Neural progenitor cell (in vitro differentiated cells): Measurements from ENCODE around the gene GSDME. TPM values are rescaled to one million over a fixed set of nuclear protein-coding genes. Genes with fewer than 3 reads are reported as not detected.

Experiments used
- DNase-seq: peaks from one replicate; pipeline ENCODE4 v3.0.0-alpha.2; 2016; ENCODE audit warnings: low spot score
- H2AFZ ChIP-seq: fragments of 200-600 bp; sonication (generic); replicated peaks from 2 replicates; pipeline ENCODE4 v1.6.1; 2016; ENCODE audit warnings: antibody characterized with exemption
- H3F3A ChIP-seq: fragments of 200-600 bp; sonication (generic); 2 replicates; pipeline ENCODE4 v1.6.1; 2016; ENCODE audit warnings: antibody characterized with exemption, low read depth
- H3K27ac ChIP-seq: fragments of 200-600 bp; sonication (generic); 2 replicates; pipeline ENCODE4 v1.5.1; 2016; ENCODE audit warnings: mild to moderate bottlenecking
- H3K27me3 ChIP-seq: fragments of 200-600 bp; sonication (generic); 2 replicates; pipeline ENCODE4 v1.6.1; 2016; ENCODE audit warnings: mild to moderate bottlenecking, moderate library complexity
- H3K36me3 ChIP-seq: fragments of 200-600 bp; sonication (generic); 2 replicates; pipeline ENCODE4 v1.5.1; 2016
- H3K4me1 ChIP-seq: fragments of 200-600 bp; sonication (generic); 2 replicates; pipeline ENCODE4 v1.6.1; 2016; ENCODE audit warnings: mixed run types
- H3K4me2 ChIP-seq: fragments of 200-600 bp; sonication (generic); 2 replicates; pipeline ENCODE4 v1.6.1; 2016
- H3K4me3 ChIP-seq: fragments of 200-600 bp; sonication (generic); 2 replicates; pipeline ENCODE4 v1.5.1; 2016
- H3K79me2 ChIP-seq: fragments of 200-600 bp; sonication (generic); 2 replicates; pipeline ENCODE4 v1.6.1; 2016; ENCODE audit warnings: low read depth
- H3K9ac ChIP-seq: fragments of 200-600 bp; sonication (generic); 2 replicates; pipeline ENCODE4 v1.6.1; 2016
- H3K9me3 ChIP-seq: fragments of 200-600 bp; sonication (generic); 2 replicates; pipeline ENCODE4 v1.5.1; 2016; ENCODE audit warnings: low read depth
- H4K20me1 ChIP-seq: fragments of 200-600 bp; sonication (generic); 2 replicates; pipeline ENCODE4 v1.6.1; 2016; ENCODE audit warnings: low read depth
- H3K27ac Mint-ChIP-seq: 3 replicates; pipeline ENCODE4 v1.8.0; 2021; ENCODE audit warnings: mixed read lengths
- H3K27me3 Mint-ChIP-seq: 2 replicates; pipeline ENCODE4 v1.8.0; 2022; ENCODE audit warnings: low read depth, mild to moderate bottlenecking, inconsistent platforms, moderate library complexity, mixed read lengths; ENCODE audit not compliant: insufficient read depth
- H3K36me3 Mint-ChIP-seq: 3 replicates; pipeline ENCODE4 v1.8.0; 2021; ENCODE audit warnings: mixed read lengths
- H3K4me1 Mint-ChIP-seq: 3 replicates; pipeline ENCODE4 v1.8.0; 2021; ENCODE audit warnings: mixed read lengths
- H3K4me3 Mint-ChIP-seq: 3 replicates; pipeline ENCODE4 v1.8.0; 2021; ENCODE audit warnings: mild to moderate bottlenecking, moderate library complexity, mixed read lengths
- H3K9me3 Mint-ChIP-seq: 3 replicates; pipeline ENCODE4 v1.8.0; 2020; ENCODE audit warnings: mixed read lengths
- CTCF ChIP-seq: fragments of 200-600 bp; sonication (generic); IDR thresholded peaks from 2 replicates; pipeline ENCODE4 v1.5.1; 2017; ENCODE audit warnings: antibody characterized with exemption, mild to moderate bottlenecking
- EZH2 ChIP-seq: fragments of 200-600 bp; sonication (generic); IDR thresholded peaks from 2 replicates; pipeline ENCODE4 v1.6.1; 2017; ENCODE audit warnings: antibody characterized with exemption, mild to moderate bottlenecking, moderate library complexity
- EZH2phosphoT487 ChIP-seq: fragments of 200-600 bp; sonication (generic); IDR thresholded peaks from 2 replicates; pipeline ENCODE4 v1.6.1; 2017; ENCODE audit warnings: antibody characterized with exemption
- total RNA-seq: library from RNA; depleted of rRNA; stranded (reverse); fragments of >200 nt; gene quantifications from 2 replicates; pipeline ENCODE4 v1.2.3, GENCODE V29; 2015; ENCODE audit warnings: low replicate concordance

GSDME gene
- total RNA-seq, 1 donor from 2014 or later: 15.5 TPM

DNA sequence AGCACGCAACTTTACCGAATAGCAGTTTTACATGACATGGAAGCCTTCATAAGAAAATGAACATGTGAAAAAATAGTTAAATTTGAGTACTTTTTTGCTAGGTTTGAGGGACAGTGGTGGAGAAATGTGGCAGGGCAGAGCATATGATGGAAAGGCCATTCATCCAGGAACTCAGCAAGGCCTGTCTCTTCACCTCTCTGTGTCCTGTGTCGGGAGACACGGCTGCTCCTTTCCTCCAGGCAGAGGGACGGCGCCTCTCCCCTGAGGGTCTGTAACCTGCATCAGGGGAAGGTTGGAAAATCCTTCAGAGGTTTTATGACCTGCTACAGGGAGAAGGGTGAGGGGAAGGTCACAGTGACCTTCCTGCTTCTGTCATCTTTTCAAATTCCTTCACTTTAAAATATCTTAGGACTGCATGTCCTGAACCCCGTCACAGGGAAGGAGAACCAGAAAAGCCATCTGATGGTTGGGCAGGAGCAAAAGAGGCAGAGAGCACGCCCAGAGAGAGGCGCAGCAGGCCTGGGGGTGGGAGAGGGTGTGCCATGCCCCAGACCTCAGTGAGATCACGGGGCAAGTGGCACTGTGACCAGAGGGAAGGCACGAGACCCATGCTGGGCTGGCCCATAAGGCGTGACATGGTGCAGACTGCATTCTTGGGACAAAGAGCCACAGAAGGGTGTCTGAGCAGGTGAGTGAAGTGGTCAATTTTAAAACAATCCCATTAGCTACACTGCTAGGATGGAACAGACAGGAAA lies 44.0 kb downstream of the GSDME start:
- Histone ChIP-seq H4K20me1 (no peaks in the 10 kb centered on the region), H3K4me3 (no peak overlapping the region), H3K9me3 (no peaks in the 10 kb centered on the region), H3K4me1 (no peaks in the 10 kb centered on the region), H3K36me3 (no peaks in the 10 kb centered on the region), H3K79me2 (no peaks in the 10 kb centered on the region), H3K4me2 (no peak overlapping the region), H3K27ac (no peak overlapping the region), H3K9ac (no peak overlapping the region), H3F3A (no peaks in the 10 kb centered on the region), H3K27me3 (no peaks in the 10 kb centered on the region), H2AFZ (no peak overlapping the region)
- Mint-ChIP-seq H3K9me3 (no peaks in the 10 kb centered on the region), H3K4me1 (no peaks in the 10 kb centered on the region), H3K4me3 (no peak overlapping the region), H3K36me3 (peaks cover 12% of the 10 kb centered on the region), H3K27ac (peak overlapping the region; percentile 18), H3K27me3 (peaks cover 11% of the 10 kb centered on the region)
- DNase-seq: no peak
- TF ChIP-seq EZH2phosphoT487: no peak
- no peak for TF ChIP-seq CTCF
- no peak for TF ChIP-seq EZH2

- DNase-seq: peak; percentile 1
- Mint-ChIP-seq H3K27me3 (peaks cover 6% of the 10 kb centered on the region), H3K4me1 (peaks cover 13% of the 10 kb centered on the region), H3K36me3 (peaks cover 21% of the 10 kb centered on the region), H3K27ac (no peak overlapping the region), H3K9me3 (peaks cover 3% of the 10 kb centered on the region), H3K4me3 (no peak overlapping the region)
- H3K79me2 ChIP-seq: no peaks in the 10 kb centered on the region
- TF ChIP-seq EZH2phosphoT487 (no peak), CTCF (no peak), EZH2 (no peak)
- no peak overlapping the region for H3K4me2 ChIP-seq
- H3K36me3 ChIP-seq: no peaks in the 10 kb centered on the region
- H3K27me3 ChIP-seq: no peaks in the 10 kb centered on the region
- no peak overlapping the region for H2AFZ ChIP-seq
- no peak overlapping the region for H3K27ac ChIP-seq
- H4K20me1 ChIP-seq: no peaks in the 10 kb centered on the region
- H3K9ac ChIP-seq: no peak overlapping the region
- H3K4me3 ChIP-seq: no peak overlapping the region
- H3F3A ChIP-seq: no peaks in the 10 kb centered on the region
- H3K9me3 ChIP-seq: no peaks in the 10 kb centered on the region
- no peaks in the 10 kb centered on the region for H3K4me1 ChIP-seq
Measured at GRCh38 chr7:24709585-24710360, 47.5 kb downstream of the GSDME start.

GRCh38 chr7:24709051-24709450 lies 48.2 kb downstream of the GSDME start:
- Histone ChIP-seq H3K36me3 (no peaks in the 10 kb centered on the region), H3K4me3 (no peak overlapping the region), H2AFZ (no peak overlapping the region), H3K4me2 (no peak overlapping the region), H3K27me3 (no peaks in the 10 kb centered on the region), H3K79me2 (no peaks in the 10 kb centered on the region), H4K20me1 (no peaks in the 10 kb centered on the region), H3K9me3 (no peaks in the 10 kb centered on the region), H3K4me1 (no peaks in the 10 kb centered on the region), H3F3A (no peaks in the 10 kb centered on the region), H3K9ac (no peak overlapping the region), H3K27ac (no peak overlapping the region)
- DNase-seq: no peak
- H3K27ac Mint-ChIP-seq: no peak overlapping the region
- TF ChIP-seq EZH2phosphoT487 (no peak), EZH2 (no peak), CTCF (no peak)
- peaks cover 3% of the 10 kb centered on the region for H3K9me3 Mint-ChIP-seq
- peaks cover 18% of the 10 kb centered on the region for H3K36me3 Mint-ChIP-seq
- no peak overlapping the region for H3K4me3 Mint-ChIP-seq
- H3K4me1 Mint-ChIP-seq: peaks cover 13% of the 10 kb centered on the region
- peaks cover 6% of the 10 kb centered on the region for H3K27me3 Mint-ChIP-seq
